Mucosa of gallbladder (tissue), 1 donor: ENCODE data around the gene ARHGAP28. TPM values are rescaled to one million over a fixed set of nuclear protein-coding genes. Genes with fewer than 3 reads are reported as not detected.
"Not testable (repeated sequence)": the region's sequence is repeated elsewhere in the genome, so short reads cannot be mapped to it uniquely, and the experiment has no call there.

Experiments used
- DNase-seq: peaks from one replicate; pipeline ENCODE4 v3.0.0-alpha.2; 2020; ENCODE audit warnings: low spot score
- total RNA-seq: library from RNA; stranded (reverse); gene quantifications from one replicate; pipeline ENCODE4 v1.2.1, GENCODE V29; 2021
- donor health status: DM: no; HTN: no; CAD: no.

ARHGAP28 gene
- total RNA-seq, 1 donor from 2014 or later = 11.2 TPM

DNA sequence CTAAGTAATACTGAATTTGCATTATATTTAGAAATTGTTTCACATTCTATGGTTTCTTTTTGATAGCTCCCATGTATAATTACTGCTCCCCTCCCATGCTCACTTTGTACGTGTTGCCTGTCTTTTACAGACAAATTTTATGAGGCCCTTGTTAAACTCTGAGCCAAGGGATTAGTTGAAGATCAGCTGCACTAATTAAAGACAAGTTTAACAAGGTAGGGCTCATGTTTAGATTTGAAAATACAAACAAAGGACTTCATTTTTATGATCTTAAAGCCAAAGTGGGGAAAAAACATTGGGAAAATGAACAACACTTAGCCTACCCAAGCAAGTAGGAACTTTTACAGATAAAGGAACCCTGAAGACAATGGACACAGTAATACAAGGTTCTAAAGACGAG lies 46.2 kb downstream of the ARHGAP28 start:
- DNase-seq = no peak

DNA sequence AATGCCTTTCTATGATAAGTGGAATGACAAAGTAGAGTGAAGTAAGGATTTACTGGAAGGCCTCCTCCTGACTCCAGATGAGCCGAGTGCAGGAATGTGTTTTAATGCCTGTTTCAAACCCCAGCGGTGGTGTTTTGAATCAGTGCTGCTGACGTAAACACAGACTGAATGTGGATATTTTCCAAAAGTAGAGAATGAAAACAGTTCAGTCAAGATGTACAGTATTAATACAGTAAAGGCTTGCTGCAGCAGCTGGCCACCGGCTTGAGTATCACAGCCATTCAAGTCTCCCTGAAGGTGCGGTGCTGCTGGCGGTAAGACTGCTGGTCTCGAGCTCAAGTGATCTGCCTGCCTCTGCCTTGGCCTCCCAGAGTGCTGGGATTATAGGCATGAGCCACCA lies 46.7 kb downstream of the ARHGAP28 start:
- DNase-seq = peak; percentile 15

DNA sequence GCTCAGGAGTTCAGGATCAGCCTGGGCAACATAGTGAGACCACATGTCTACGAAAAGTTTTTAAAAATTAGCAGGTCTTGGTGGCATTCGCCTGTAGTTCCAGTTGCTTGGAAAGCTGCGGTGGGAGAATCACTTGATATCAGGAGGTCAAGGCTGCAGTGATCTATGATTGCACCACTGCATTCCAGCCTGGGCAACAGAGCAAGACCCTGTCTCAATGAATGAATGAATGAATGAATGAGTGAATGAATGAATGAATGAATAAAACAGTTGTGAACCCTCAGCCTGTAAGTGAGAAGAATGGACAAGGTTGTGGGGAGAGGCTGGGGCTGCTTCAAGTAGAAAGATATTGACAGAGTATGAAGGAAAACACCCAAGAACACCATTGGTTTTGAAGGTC lies 48.0 kb downstream of the ARHGAP28 start:
- DNase-seq = no peak

DNA sequence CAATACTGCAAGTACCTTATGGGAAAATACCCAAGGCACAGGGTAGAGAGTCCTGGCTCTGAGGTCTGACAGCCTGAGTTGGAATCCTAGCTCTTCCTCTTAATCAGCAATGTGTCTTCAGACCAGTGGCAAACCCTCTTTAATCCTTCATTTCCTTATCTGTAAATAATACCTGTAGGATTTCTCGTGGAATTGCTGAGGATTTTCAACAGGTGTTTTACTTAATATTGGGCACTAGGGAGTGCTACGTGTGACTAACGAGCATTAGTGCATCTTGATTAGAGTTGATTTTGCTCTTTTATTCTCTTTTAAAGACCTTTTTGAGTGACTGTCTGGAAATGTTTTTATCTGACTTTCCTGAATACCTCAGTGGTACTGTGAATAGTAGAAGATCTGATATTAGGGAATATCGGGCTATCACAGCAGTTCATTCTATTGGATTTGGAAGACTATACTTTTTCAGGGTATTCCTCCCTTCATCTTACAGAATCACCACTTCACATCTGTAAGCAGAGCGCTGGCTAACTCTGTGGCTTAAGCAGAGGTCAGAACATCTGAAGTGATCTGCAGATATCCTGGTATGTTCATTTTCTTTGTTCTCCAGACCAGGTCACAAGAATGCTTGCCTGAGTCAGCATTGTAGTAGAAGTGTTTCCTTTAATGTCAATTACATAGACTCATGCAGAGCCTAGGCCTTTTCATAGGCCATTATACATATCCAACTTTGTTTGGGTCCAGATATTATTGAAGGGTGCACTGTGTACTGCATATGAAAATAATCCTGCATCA lies 49.1 kb downstream of the ARHGAP28 start:
- no peak for DNase-seq

DNA sequence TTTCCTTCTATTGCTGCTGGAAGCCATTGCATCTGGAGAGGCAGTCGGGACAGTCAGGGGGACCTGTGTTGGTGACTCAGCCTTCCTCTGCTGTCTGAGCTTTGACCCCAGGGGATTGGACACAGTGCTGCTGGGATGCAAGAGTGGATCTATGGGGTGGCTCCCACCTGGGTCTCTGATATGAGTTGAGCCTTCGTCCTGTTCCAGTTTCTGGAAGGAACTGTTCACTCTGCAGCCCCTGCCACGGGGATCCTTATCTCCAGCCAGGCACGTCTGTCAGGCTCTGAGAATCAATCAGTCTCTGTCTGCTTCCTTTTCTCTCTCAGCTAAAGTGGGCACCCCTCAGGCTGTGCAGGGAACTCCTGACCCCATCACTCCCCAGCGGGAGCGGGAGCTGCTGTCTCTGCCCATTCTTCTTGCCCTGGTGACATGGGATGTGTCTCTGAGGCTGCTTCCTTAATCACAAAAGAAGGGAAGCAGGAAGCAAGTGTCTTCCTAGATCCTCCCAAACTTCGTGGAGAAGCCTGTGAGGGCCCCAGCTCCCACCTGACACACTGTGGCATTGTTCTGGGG lies 51.7 kb downstream of the ARHGAP28 start:
- no peak for DNase-seq

DNA sequence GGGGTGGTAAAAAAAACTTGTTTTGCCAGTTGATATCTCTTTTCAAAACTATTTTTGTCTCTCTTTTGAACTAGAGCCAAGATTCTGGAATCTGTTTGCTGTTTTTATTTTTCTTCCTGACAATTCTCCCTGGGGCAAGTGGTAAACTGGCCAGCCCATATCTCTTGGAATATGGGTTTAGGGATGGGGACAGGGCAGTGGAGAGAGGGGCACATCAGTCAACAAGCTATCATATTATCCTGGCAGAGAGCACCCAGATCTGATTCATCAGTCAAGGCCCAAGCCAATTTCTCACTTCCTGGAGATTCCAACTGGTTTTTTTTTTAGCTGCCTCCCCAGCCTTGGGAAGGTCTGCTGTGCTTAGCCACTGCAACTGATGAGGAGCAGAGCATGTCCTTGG lies 52.3 kb downstream of the ARHGAP28 start:
- DNase-seq = no peak

DNA sequence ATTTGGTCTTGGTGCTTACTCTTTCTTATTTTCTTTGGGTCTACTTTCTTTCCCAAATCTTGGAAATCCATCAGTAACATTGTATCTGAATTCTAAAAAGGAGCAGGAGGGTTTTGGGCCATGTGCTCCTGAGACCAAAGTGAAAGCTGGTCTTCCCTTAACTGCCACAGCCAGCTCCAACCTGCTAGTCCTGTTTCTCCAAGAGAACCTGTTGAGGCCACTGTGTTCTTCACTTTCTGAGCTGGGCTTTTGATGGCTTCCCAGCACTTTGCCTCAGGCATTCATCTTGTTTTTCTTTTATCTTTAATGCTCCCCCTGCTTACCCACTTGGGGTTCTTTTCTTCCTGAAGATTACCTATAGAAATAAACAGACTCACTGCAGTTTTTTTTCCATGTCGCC lies 53.3 kb downstream of the ARHGAP28 start:
- DNase-seq = no peak

DNA sequence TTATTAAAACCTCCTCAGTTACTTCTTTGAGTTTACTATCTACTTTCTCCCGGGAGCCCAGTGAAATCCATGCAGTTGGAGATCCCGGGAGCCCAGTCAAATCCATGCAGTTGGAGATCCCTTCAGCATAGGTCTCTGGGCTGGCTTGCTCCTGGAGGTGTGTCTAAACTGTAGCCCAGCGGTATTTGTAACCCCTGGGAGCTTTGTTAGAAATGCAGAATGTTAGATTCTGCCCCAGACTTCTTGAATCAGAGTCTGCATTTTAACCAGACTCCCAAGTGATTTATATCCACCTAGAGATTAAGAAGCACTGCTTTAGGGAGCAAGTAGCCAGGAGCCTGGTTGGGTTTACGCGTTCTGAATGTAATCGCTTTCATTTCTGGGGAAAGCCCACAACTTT lies 54.5 kb downstream of the ARHGAP28 start:
- DNase-seq = no peak

DNA sequence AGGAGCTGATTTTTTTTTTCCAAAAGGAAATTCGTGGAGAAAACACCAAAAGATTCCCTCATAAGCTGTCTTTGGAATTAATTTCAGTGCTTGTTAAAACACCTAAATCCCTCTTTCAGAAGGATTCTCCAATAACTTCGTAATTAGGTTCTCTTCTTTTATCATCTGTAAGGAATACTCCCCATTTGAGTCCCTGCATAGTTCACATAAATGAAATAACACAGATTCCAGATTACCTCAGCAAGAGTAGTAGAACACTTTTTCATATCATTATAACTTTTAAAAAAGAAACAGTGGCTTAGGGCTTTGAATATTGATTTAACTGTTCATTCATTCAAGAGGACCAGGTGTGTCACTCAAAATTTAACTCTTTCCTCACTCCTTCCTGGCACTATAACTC lies 55.5 kb downstream of the ARHGAP28 start:
- DNase-seq = no peak

DNA sequence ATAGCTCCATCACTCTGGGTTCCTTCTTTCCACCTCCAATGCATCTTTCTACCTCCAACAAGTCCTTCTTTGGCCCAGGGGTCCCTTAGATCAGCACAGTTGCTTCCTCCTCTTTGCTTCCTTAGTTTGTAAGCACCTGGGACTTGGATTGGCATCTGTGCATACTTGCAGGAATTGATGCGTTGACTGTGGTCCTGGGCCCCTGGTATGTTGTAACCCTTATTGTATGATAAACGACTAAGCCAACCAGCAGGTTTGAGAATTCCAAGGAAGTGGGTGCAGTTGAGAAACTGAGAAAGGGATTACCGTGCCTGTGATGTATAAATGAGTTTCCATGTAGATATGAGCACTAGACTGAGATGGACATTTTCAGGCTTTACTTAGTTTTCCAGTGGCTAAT lies 55.9 kb downstream of the ARHGAP28 start:
- DNase-seq = no peak

DNA sequence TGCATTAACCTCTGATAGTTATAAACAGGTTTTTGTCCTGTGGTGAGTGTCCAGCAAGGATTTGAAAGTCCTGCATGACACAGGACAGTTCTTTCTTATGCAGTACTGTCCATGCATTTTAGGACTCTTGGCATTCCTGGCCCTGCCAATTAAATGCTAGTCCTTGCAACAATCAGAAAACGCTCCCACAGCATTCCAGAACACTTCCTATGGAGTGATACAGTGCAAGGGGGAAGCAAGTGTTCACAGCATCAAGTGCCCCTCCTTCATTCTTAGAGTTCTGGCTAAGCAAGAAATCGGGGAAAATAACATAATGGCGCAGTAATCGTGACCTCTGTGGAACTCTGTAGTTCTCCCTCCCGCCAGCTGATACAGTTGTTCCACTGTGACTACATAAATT lies 62.9 kb downstream of the ARHGAP28 start:
- DNase-seq = no peak

DNA sequence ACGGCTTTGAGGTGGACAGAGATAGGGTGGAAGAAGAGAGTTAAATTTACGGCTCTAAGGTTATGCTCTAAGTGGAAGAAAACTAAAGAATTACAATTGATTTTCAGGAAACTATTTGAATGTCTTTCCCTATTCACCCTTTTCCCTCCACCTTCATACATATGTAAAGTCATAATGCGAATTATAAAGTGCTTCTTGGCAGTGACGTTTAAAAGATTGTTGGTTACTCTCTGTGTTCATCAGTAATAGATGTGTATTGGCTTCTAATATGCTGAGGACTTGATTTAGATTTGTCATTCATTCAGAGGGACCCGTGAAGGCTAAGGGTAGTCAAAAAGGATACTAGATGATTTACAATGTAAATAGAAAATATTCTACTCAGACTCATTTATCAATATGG lies 63.9 kb downstream of the ARHGAP28 start:
- DNase-seq = no peak

DNA sequence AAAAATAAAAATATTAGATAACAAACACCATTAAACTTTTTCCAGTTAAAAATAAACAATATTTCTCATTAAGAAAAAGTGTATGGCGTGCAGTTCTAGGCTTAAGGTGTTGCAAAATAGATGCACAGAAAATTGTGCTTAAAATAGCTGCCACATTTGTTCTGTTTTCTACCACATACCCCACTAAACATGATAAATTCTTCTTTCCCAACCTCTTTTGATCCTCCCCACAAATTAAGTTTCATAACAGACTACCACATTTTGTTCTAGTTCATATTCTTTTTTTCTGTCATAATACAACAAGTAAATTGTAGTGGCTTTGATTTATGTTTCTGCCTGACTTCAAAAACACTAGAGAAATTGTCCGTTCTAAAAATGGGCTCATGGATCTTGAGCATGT lies 64.5 kb downstream of the ARHGAP28 start:
- DNase-seq = no peak

DNA sequence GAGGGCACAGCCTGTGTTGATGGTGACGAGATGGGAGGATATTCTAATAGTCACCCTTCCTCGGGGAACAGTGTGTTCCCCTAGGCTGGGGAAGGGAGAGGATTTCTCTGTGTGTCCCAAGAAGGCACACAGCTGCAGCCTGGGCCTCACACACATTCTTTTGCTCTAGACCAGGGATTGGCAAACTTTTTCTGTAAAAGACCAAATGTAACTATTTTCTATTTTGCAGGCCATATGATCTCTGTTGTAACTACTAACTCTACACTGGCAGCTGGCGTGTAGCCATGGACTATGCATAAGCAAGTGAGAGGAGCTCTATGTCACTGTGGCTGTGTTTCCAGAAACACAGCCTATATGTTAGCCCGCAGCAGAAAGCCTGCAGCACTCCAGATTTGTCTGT lies 65.8 kb downstream of the ARHGAP28 start:
- no peak for DNase-seq

DNA sequence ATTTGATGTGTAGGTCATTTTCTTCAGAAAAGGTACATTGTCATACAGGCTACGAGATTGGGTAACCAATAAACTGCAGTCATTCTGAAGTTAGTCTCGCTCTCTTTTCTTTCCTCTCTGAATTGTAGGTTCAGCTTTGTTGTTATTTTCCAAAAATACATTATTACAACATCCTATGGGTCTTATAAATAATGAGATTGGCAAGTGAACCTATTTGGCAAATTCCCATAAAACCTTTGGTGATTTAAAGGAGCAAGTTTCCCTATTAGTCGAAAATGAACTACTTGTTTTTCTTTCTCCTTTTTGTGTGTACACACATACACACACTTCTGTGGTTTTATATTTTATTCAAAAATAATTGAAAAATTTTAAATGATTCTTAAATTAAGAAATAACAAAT lies 67.0 kb downstream of the ARHGAP28 start:
- DNase-seq = no peak

DNA sequence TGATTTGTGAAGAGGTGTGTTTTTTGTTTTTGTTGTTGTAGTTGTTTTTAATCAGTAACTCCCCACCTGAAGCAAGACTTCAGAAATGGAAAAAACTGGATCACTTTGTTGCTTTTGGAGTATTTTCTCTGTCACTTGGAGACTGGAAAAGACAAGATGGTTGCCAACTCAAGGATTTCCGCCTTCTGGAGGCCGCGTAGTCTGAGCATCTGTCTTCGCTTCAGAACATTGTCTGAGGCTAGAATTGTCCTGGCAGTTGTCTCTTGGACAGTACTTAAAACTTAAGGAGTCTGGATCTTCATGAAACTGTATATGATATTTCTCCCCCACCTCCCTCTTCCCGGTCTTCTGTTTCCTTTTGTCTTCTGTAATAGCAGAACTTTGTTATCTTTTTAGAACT lies 67.7 kb downstream of the ARHGAP28 start:
- DNase-seq = no peak

DNA sequence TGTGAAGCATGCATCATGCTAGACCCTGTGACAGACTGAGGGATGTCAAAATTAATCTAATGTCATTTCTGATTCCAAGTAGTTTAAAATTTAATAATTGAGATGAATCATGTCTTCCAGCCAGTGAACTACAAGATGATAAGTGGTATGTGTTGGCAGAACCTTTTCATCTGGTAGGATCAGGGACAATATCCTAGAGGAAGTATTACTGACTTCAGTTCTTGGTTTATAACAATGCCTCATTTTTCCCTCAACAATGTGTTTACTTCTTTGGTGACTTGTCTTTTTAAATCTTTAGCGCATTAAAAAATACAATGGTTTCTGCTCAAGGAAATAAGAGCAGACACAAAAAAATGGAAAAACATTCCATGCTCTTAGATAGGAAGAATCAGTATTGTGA lies 69.4 kb downstream of the ARHGAP28 start:
- no peak for DNase-seq

DNA sequence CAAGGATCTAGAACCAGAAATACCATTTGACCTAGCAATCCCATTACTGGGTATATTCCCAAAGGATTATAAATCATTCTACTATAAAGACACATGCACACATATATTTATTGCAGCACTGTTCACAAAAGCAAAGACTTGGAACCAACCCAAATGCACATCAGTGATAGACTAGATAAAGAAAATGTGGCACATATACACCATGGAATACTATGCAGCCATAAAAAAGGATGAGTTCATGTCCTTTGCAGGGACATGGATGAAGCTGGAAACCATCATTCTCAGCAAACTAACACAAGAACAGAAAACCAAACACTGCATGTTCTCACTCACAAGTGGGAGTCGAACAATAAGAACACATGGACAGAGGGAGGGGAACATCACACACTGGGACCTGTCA lies 70.8 kb downstream of the ARHGAP28 start:
- not testable (repeated sequence) for DNase-seq

DNA sequence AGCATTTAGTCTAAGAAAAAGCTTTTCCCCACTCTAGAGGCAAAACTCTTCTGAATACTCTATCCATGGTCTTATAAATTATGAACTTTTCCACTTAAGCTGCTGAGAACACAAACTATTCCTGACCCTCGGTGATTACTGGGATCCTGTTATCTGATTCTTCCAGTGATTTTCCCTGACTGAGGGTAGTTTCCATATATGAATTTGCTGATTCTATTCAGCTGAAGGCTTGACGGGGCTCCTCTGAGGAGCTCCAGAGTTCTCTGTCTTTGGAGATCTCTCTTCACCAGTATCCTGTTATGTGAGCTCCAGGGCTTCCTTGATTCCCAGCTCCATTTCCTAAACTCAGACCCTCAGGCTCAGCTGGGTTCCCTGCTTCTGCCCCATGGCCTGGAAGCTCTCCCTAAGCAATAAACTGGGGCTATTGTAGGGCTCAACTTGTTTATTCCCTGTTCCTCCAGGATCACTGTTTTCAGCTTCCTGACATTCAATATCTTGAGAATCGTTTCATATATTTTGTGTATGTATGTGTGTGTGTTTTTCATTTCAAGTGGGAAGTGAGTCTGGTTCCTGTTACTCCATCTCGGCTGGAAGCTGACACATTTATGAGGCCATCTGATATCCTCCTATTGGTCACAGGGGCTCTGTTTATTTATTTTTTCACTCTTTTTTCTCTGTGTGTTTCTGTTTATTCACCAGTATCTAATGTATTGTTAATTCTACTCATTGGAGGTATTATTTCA lies 78.2 kb downstream of the ARHGAP28 start:
- DNase-seq = no peak

DNA sequence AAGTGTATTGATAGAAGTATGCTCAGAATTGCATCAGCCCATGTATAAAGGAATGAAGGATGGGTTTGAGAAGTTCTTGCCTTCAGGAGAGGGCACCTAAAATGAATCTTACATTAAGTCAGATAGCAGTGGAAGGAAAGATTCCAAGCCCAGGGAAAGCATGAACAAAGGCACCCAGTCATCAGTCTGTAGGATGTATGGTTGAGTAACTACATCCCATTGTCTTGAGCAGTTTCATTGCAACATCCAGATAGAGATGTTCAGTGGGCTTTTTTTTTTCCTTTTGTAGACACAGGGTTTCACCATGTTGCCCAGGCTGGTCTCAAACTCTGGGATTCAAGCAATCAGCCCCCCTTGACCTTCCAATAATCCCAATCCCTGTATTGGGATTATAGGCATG lies 80.7 kb downstream of the ARHGAP28 start:
- no peak for DNase-seq

DNA sequence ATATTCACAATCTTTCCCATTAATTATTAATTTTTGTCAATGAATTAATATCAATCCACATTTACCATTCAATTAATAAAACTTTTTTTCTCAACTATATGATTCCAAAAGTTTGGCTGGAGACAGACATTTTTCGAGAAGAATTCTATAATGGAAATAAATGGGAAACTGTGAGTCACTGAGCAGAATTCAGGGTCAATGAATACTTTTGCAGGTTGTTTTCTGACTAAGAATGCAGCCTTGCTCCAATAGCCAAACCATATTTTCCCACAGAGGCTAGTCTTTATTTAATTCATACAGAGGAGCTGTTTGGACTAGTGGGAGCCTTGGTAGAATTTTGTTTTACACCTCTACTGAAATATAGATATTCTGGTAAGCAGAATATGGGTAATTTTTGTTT lies 82.3 kb downstream of the ARHGAP28 start:
- no peak for DNase-seq

DNA sequence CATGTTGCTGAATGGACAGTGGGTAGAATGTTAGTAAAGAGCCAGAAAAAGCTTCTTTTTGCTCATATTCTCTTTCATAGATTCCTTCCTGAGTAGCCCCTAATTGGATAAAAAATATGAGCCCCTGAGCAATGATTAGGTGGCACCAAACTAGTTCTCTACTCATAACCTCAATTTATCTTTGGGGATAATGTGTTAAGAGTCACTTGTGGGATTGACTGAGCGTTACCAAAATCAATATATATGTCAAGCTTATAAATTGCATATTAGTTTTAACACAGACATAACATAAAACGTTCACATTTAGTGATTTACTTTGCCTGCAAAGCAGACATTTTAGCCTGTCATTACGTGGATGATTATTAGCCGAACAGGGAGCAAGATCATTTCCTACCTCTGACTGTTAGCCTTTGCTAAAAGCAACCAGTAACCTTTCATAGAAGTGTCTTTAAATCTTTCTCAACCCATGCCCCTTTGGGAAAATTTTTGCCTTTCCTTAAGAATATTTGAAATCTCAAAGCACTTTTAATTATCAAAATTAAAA lies 85.4 kb downstream of the ARHGAP28 start:
- no peak for DNase-seq

DNA sequence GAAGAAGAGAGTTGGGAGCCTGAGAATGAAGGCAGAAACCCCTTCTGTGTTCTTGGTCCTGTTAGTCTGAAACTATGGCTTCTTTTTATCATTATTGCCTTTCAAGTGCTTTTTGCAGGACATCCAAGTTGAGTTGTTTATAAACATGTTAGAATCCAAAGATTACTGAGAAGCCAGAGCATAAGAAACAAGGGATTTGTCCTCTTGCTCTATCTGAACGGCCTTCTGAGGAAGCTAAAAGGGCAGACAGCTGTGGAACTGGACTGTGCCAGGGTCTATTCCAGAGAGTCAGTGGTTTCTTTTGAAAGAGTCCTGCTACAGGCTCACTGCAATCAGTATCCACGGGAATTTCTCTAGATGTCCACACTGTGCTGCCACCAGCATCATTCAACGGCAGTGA lies 86.6 kb downstream of the ARHGAP28 start:
- DNase-seq = no peak
